LNCAP (cell line): Measurements from ENCODE around the gene CTBP2.

Source experiments
- TF ChIP-seq, protein P1 (sequence below): fragments of 450-650 bp; IDR thresholded peaks from 2 replicates; pipeline ENCODE4 v1.5.1; 2017; ENCODE audit warnings: mild to moderate bottlenecking

CTBP2 gene

GRCh38 chr10:125093974-125094705 is 66.2 kb downstream of the CTBP2 start:
- TF ChIP-seq, protein P1, sequence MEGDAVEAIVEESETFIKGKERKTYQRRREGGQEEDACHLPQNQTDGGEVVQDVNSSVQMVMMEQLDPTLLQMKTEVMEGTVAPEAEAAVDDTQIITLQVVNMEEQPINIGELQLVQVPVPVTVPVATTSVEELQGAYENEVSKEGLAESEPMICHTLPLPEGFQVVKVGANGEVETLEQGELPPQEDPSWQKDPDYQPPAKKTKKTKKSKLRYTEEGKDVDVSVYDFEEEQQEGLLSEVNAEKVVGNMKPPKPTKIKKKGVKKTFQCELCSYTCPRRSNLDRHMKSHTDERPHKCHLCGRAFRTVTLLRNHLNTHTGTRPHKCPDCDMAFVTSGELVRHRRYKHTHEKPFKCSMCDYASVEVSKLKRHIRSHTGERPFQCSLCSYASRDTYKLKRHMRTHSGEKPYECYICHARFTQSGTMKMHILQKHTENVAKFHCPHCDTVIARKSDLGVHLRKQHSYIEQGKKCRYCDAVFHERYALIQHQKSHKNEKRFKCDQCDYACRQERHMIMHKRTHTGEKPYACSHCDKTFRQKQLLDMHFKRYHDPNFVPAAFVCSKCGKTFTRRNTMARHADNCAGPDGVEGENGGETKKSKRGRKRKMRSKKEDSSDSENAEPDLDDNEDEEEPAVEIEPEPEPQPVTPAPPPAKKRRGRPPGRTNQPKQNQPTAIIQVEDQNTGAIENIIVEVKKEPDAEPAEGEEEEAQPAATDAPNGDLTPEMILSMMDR = no peak

DNA sequence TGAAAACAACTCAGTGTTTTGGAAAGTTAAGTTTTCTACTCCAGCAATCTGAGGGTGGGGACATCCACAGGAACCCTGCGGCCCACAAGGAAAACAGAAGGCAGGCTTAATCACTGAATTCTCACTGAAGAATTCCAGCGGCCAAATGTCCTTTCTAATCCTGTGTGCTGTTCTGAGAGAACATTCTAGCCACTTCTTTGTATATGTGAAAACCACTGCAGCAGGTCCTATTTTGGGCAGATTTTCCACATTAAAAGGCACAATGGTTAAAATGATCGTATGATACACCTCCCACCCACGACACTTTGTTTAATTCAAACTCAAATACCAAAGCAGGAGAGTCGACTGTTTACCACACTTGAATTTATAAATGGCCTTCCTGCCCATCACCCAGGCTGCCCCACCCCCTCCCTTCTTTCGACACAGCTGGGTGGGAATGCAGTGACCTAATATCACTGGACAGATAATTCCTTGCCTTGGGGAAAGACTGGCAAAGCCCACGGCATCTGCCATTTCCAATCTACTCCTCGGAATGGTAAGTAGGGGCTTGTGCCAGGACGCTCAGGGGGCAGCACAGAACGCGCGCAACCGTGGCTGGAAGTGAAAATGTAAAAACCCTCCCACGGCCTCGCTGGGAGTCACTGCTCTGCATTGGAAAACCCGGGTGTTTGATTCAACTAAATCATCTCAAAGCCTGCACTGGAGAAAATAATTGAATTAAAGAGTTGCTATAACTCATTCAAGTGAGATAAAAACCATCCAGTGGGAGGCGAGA is 67.0 kb downstream of the CTBP2 start:
- TF ChIP-seq, protein P1 = no peak

DNA sequence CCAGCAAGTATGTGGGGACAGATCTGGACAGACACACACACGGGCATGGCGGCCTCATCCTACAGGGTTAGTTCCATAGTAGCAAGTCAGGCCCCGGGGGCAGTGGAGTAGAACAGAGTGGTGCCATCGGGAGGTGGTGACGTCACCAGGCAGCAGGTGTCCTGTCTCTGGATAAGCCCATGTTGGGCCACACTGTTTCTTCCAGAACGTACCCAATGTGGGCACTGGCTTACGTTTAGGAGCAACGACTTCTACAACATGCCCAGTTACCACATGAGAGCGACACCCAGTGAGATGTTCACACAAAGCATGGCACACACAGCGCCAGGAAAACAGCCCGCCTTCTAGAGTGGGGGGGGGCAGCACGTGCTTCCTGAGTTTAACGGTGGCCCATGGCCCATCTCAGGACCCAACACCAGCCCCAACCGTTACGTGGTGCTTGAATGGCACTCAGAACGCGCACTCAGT is 67.8 kb downstream of the CTBP2 start:
- TF ChIP-seq, protein P1 = no peak

- TF ChIP-seq, protein P1 = no peak
These were observed 68.5 kb downstream of the CTBP2 start for GRCh38 chr10:125091891-125092290.

DNA sequence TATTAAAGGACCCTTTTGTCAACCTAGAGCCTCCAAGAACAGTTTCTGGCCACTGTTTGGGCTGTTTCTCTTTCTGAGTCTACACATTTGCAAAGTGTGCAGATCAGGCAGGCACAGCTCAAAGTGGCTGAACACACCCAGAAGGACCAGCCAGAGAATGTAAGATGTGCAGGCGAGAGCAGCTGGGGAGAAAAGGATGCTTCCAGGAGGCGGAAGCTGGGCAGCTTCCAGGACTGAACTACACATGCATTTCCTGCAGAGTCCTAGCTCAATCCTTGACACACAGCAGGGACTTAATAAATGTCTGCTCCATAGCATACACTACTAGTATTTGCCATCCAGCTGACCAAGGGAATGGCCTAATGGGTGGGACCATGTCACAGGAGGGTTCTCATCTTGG is 70.9 kb downstream of the CTBP2 start:
- TF ChIP-seq, protein P1 = no peak

DNA sequence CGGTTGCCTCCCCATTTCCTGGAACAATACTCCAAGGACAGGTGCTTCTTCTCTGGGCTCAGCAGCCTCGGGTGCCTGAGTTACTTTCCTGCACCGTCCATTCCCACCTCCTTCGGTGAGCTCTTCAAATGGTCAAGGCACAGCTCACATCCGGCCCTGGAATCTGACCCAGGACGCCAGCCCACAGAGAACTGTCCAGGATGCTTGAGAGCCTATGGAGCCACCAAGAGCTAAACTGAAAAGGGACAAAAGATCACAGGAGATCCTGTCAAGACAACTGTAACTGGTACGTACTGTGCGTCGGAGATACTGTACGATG is 72.5 kb downstream of the CTBP2 start:
- TF ChIP-seq, protein P1 = no peak

DNA sequence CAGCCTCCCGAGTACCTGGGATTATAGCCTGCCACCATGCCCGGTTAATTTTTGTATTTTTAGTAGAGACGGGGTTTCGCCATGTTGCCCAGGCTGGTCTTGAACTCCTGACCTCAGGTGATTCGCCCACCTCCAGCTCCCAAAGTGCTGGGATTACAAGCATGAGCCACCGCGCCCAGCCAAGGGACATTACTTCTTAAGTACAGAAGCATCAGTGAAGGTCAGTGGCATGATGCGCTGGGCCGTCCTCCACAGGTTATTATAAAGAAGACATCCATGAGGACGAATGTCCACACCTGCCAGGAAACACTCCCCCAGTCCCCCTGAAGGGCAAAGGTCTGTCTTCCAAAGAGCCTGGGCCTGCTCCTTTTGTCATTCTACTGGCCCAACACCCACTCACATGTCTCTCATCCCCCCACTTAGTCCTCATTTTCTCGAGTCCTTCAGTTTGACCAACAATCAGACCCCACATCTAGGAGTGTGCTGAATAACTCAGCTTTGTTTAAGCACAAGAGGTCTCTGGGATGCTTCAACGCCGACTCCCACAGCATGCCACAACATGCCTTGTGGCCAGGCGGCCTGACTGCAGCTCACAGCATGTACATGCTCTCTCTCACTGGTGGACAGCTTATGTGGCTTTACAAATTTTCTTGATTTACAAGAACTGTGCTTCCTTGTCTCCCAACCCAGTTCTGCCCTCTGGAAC is 73.0 kb downstream of the CTBP2 start:
- TF ChIP-seq, protein P1 = no peak
